Subcutaneous abdominal adipose tissue (tissue), 5 donors: Measurements from ENCODE around the gene NAV2.

Experiments
- H3K27ac ChIP-seq: one replicate; pipeline ENCODE4 v1.7.0; 2013; ENCODE audit warnings: low read depth, mild to moderate bottlenecking, inconsistent platforms, low read length, moderate library complexity
- H3K27me3 ChIP-seq, 5 donors: one replicate each; pipeline ENCODE4 v1.7.0; 2013; ENCODE audit warnings: low read length in 5 of 5, inconsistent platforms in 1 of 5; ENCODE audit not compliant: control insufficient read depth in 5 of 5, insufficient read depth in 4 of 5
- H3K36me3 ChIP-seq, 5 donors: one replicate each; pipeline ENCODE4 v1.7.0; 2013; ENCODE audit warnings: low read length in 5 of 5; ENCODE audit not compliant: control insufficient read depth in 5 of 5, insufficient read depth in 5 of 5
- H3K4me1 ChIP-seq, 5 donors: one replicate each; pipeline ENCODE4 v1.7.0; 2013; ENCODE audit warnings: low read length in 5 of 5, mild to moderate bottlenecking in 3 of 5, moderate library complexity in 1 of 5; ENCODE audit not compliant: control insufficient read depth in 5 of 5, insufficient read depth in 5 of 5
- H3K4me3 ChIP-seq, 5 donors: one replicate each; pipeline ENCODE4 v1.7.0; 2013; ENCODE audit warnings: low read length in 5 of 5, low read depth in 1 of 5
- H3K9ac ChIP-seq, 5 donors: one replicate each; pipeline ENCODE4 v1.7.0; 2013; ENCODE audit warnings: low read length in 5 of 5, mild to moderate bottlenecking in 4 of 5, moderate library complexity in 3 of 5
- H3K9me3 ChIP-seq, 5 donors: one replicate each; pipeline ENCODE4 v1.7.0; 2013; ENCODE audit warnings: low read length in 5 of 5; ENCODE audit not compliant: control insufficient read depth in 5 of 5
- donor health status: healthy.
- donor health status: healthy.
- donor health status: healthy.
- donor health status: healthy.
- donor health status: healthy.

NAV2 gene

GRCh38 chr11:20051469-20052399, 339.1 kb downstream of the NAV2 start:
- Histone ChIP-seq H3K9ac (no peak overlapping the region), H3K36me3 (peaks cover 4 to 62% (median 6%) of the 10 kb centered on the region in 5 donors), H3K4me1 (no peaks in the 10 kb centered on the region), H3K4me3 (no peak overlapping the region), H3K27ac (no peak overlapping the region), H3K9me3 (no peaks in the 10 kb centered on the region), H3K27me3 (no peaks in the 10 kb centered on the region)

- Histone ChIP-seq H3K9ac (no peak overlapping the region), H3K4me3 (no peak overlapping the region), H3K4me1 (no peaks in the 10 kb centered on the region), H3K9me3 (no peaks in the 10 kb centered on the region), H3K27ac (no peak overlapping the region), H3K27me3 (no peaks in the 10 kb centered on the region), H3K36me3 (peaks cover 4 to 66% (median 6%) of the 10 kb centered on the region in 5 donors)
These were observed 340.9 kb downstream of the NAV2 start for GRCh38 chr11:20053572-20053971.

GRCh38 chr11:20054584-20054983, 341.9 kb downstream of the NAV2 start:
- no peak overlapping the region for H3K9ac ChIP-seq
- H3K27me3 ChIP-seq = no peaks in the 10 kb centered on the region
- peaks cover 4 to 59% (median 6%) of the 10 kb centered on the region in 5 donors for H3K36me3 ChIP-seq
- no peaks in the 10 kb centered on the region for H3K9me3 ChIP-seq
- H3K4me1 ChIP-seq = peaks cover 0 to under 1% (median 0%) of the 10 kb centered on the region in 5 donors
- no peak overlapping the region for H3K27ac ChIP-seq
- H3K4me3 ChIP-seq = no peak overlapping the region

- Histone ChIP-seq H3K36me3 (peaks cover 0 to 53% (median 6%) of the 10 kb centered on the region in 5 donors), H3K4me3 (no peak overlapping the region), H3K27ac (no peak overlapping the region), H3K27me3 (no peaks in the 10 kb centered on the region), H3K4me1 (peaks cover 0 to 3% (median 0%) of the 10 kb centered on the region in 5 donors), H3K9ac (no peak overlapping the region), H3K9me3 (no peaks in the 10 kb centered on the region)
These were observed 342.7 kb downstream of the NAV2 start for GRCh38 chr11:20055312-20055711.

GRCh38 chr11:20056109-20056949, 343.7 kb downstream of the NAV2 start:
- Histone ChIP-seq H3K36me3 (peaks cover 0 to 45% (median 6%) of the 10 kb centered on the region in 5 donors), H3K4me1 (peaks cover 0 to 3% (median 0%) of the 10 kb centered on the region in 5 donors), H3K9ac (no peak overlapping the region), H3K27me3 (no peaks in the 10 kb centered on the region), H3K27ac (no peak overlapping the region), H3K9me3 (no peaks in the 10 kb centered on the region), H3K4me3 (no peak overlapping the region)

- Histone ChIP-seq H3K27ac (no peak overlapping the region), H3K27me3 (no peaks in the 10 kb centered on the region), H3K4me3 (no peak overlapping the region), H3K36me3 (peaks cover 0 to 36% (median 6%) of the 10 kb centered on the region in 5 donors), H3K4me1 (peaks cover 0 to 3% (median 0%) of the 10 kb centered on the region in 5 donors), H3K9ac (no peak overlapping the region), H3K9me3 (no peaks in the 10 kb centered on the region)
These were observed 344.6 kb downstream of the NAV2 start for GRCh38 chr11:20056950-20057943.

DNA sequence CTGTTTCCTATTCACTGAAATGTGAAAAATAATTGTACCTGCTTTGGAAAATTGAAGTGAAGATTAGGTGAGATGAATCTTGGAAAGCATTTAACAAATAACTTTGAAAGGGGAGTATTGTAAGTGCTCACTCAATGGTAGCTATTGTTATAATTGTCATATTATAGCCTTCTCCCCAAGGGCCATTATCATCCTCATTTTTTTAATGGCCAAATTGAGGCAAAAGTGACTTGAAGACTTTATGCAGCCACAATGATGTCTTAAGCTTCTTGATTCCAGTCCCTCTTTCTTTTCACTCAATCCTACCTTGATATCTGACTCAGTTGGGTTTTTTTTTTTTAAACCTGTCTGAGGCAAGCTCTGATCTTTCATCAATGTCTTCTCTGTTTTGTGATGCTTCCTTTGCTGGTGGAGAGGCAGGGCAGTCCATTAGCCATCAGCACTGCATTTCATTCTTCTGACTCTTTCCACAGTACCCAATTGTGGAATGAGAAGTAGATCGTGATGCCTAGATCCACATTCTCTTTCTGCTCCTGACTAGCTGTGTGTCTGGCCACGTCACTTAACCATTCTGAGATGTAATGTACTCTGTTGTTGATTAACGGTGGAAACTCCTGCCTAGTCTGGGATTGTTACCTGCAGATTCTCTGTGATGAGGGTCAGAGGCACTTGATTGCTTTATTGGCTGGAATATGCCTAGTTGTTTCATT, 346.3 kb downstream of the NAV2 start:
- H3K36me3 ChIP-seq = peaks cover 0 to 29% (median 6%) of the 10 kb centered on the region in 5 donors

DNA sequence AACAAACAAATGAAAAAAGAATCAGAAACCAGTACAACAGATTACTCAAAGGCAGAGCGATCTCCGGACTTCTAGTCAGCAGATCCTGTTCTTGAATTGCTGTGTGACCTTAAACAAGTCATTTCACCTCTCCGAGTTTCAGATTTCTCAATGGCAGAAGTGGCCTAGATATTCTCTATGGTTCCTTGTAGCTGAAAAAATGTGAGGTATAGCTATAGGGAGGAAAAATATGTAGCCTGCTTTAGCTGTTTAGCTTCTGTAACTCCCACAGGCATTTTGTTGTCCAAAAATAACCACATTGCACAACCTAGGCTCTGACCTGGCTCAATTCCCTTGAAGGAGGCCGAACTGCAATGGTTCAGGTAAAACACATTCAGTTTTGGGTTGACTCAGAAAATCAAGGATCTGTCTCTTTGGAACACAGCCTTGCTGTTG, 347.0 kb downstream of the NAV2 start:
- Histone ChIP-seq H3K36me3 (peaks cover 0 to 23% (median 6%) of the 10 kb centered on the region in 5 donors), H3K4me3 (no peak overlapping the region), H3K27ac (no peak overlapping the region), H3K9me3 (no peaks in the 10 kb centered on the region), H3K4me1 (peaks cover 0 to 3% (median 0%) of the 10 kb centered on the region in 5 donors), H3K27me3 (no peaks in the 10 kb centered on the region), H3K9ac (no peak overlapping the region)

More for the DNA sequence above, 346.3 kb downstream of the NAV2 start:
- no peaks in the 10 kb centered on the region for H3K9me3 ChIP-seq
- no peak overlapping the region for H3K9ac ChIP-seq
- no peaks in the 10 kb centered on the region for H3K27me3 ChIP-seq
- peaks cover 0 to 3% (median 0%) of the 10 kb centered on the region in 5 donors for H3K4me1 ChIP-seq
- H3K4me3 ChIP-seq = no peak overlapping the region
- H3K27ac ChIP-seq = no peak overlapping the region

DNA sequence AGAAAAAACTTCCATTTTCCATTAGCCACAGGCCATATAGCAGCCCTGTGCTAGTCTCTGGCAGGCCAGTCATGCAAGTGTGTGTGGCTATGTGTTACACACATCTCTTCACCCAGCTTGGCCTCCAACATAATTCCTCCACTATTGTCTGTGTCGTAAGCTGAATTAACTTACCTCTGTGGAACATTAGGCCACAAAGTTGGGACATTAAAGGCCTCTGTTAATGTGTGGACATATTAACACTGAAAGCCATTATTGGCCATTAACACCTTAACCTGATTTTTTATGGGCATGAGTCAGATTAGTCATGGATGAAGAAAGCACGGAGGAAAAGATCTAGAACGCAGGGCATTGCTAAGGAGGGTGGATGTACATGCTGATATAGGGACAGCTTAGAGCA, 347.5 kb downstream of the NAV2 start:
- Histone ChIP-seq H3K27me3 (no peaks in the 10 kb centered on the region), H3K27ac (no peak overlapping the region), H3K36me3 (peaks cover 0 to 19% (median 6%) of the 10 kb centered on the region in 5 donors), H3K9ac (no peak overlapping the region), H3K9me3 (no peaks in the 10 kb centered on the region), H3K4me1 (peaks cover 0 to 3% (median 0%) of the 10 kb centered on the region in 5 donors), H3K4me3 (no peak overlapping the region)
